PC-9 (cell line): ENCODE data around the gene MACROD2.

Experiments
- EZH2 ChIP-seq: fragments of 200-600 bp; sonication (generic); IDR thresholded peaks from 2 replicates; pipeline ENCODE4 v1.8.0; 2017; ENCODE audit warnings: antibody characterized with exemption, low read depth
- TF ChIP-seq, protein P1 (sequence below): fragments of 200-600 bp; sonication (generic); conservative IDR thresholded peaks from 2 replicates; pipeline ENCODE4 v1.6.1; 2017; ENCODE audit warnings: mixed run types, antibody characterized with exemption, mild to moderate bottlenecking, moderate library complexity

DNA sequence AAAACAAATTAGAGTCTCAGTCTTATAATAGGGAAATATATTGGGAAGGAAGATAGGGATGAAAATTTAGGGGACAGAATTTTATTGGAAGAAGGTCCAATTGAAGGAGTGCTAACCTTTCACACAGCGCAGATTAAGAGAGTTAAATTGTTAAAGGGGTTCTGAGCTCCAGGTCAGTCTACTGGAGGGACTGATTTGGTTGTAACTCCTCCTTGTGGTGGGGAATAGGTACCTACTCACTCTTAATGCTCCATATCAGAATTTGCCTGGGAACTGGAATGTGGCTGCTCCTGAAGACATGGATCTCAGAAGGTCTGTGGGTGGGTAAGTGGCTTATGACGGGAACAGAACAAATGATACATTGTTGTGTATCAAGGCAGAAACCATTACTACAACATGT, 198.6 kb downstream of the MACROD2 start:
- TF ChIP-seq, protein P1, sequence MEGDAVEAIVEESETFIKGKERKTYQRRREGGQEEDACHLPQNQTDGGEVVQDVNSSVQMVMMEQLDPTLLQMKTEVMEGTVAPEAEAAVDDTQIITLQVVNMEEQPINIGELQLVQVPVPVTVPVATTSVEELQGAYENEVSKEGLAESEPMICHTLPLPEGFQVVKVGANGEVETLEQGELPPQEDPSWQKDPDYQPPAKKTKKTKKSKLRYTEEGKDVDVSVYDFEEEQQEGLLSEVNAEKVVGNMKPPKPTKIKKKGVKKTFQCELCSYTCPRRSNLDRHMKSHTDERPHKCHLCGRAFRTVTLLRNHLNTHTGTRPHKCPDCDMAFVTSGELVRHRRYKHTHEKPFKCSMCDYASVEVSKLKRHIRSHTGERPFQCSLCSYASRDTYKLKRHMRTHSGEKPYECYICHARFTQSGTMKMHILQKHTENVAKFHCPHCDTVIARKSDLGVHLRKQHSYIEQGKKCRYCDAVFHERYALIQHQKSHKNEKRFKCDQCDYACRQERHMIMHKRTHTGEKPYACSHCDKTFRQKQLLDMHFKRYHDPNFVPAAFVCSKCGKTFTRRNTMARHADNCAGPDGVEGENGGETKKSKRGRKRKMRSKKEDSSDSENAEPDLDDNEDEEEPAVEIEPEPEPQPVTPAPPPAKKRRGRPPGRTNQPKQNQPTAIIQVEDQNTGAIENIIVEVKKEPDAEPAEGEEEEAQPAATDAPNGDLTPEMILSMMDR: no peak
- no peak for TF ChIP-seq EZH2
